Measurements from ENCODE around the gene MSI2. TPM values are rescaled to one million over a fixed set of nuclear protein-coding genes. Genes with fewer than 3 reads are reported as not detected.

The MSI2 gene
- total RNA-seq, 1 donor from 2014 or later: 140 TPM

GRCh38 chr17:57453841-57454425 is 197.6 kb downstream of the MSI2 start:
- Mint-ChIP-seq H3K4me3 (no peak overlapping the region), H3K4me1 (peaks cover 58% of the 10 kb centered on the region)

GRCh38 chr17:57454729-57455062 is 198.4 kb downstream of the MSI2 start:
- no peak for TF ChIP-seq CTCF (conservative IDR thresholded peaks at IDR 0.05)
- H3K27me3 Mint-ChIP-seq (ENCODE audit: low read depth): no peaks in the 10 kb centered on the region
- H3K36me3 Mint-ChIP-seq (ENCODE audit: low read depth): peaks cover 12% of the 10 kb centered on the region
- peaks cover 57% of the 10 kb centered on the region for H3K4me1 Mint-ChIP-seq
- no peak for DNase-seq (ENCODE audit: low read depth, low spot score)
- no peaks in the 10 kb centered on the region for H3K9me3 Mint-ChIP-seq
- peak overlapping the region; percentile 97 for H3K27ac Mint-ChIP-seq (ENCODE audit: unreplicated experiment)
- H3K4me3 Mint-ChIP-seq: peak overlapping the region; percentile 54

More at GRCh38 chr17:57453841-57454425, 197.6 kb downstream of the MSI2 start:
- H3K36me3 Mint-ChIP-seq (ENCODE audit: low read depth): peaks cover 12% of the 10 kb centered on the region
- no peak for DNase-seq (ENCODE audit: low read depth, low spot score)
- no peaks in the 10 kb centered on the region for H3K9me3 Mint-ChIP-seq
- no peak for TF ChIP-seq CTCF (conservative IDR thresholded peaks at IDR 0.05)
- no peak overlapping the region for H3K27ac Mint-ChIP-seq (ENCODE audit: unreplicated experiment)
- no peaks in the 10 kb centered on the region for H3K27me3 Mint-ChIP-seq (ENCODE audit: low read depth)

GRCh38 chr17:57455063-57455914 is 199.0 kb downstream of the MSI2 start:
- peaks cover 57% of the 10 kb centered on the region for H3K4me1 Mint-ChIP-seq
- DNase-seq (ENCODE audit: low read depth, low spot score): no peak
- no peak for TF ChIP-seq CTCF (conservative IDR thresholded peaks at IDR 0.05)
- H3K27me3 Mint-ChIP-seq (ENCODE audit: low read depth): no peaks in the 10 kb centered on the region
- H3K9me3 Mint-ChIP-seq: no peaks in the 10 kb centered on the region
- H3K27ac Mint-ChIP-seq (ENCODE audit: unreplicated experiment): peak overlapping the region; percentile 97
- H3K4me3 Mint-ChIP-seq: peak overlapping the region; percentile 54
- peaks cover 12% of the 10 kb centered on the region for H3K36me3 Mint-ChIP-seq (ENCODE audit: low read depth)

- no peak for TF ChIP-seq CTCF (conservative IDR thresholded peaks at IDR 0.05)
- DNase-seq (ENCODE audit: low read depth, low spot score): no peak
- Mint-ChIP-seq H3K9me3 (no peaks in the 10 kb centered on the region), H3K27ac (ENCODE audit: unreplicated experiment) (peak overlapping the region; percentile 78), H3K4me3 (no peak overlapping the region), H3K27me3 (ENCODE audit: low read depth) (no peaks in the 10 kb centered on the region), H3K4me1 (peaks cover 57% of the 10 kb centered on the region), H3K36me3 (ENCODE audit: low read depth) (peaks cover 12% of the 10 kb centered on the region)
These were observed 200.3 kb downstream of the MSI2 start for GRCh38 chr17:57456622-57457021.

- Mint-ChIP-seq H3K27ac (ENCODE audit: unreplicated experiment) (peak overlapping the region; percentile 78), H3K27me3 (ENCODE audit: low read depth) (no peaks in the 10 kb centered on the region), H3K4me3 (no peak overlapping the region), H3K4me1 (peaks cover 56% of the 10 kb centered on the region), H3K36me3 (ENCODE audit: low read depth) (peaks cover 13% of the 10 kb centered on the region), H3K9me3 (no peaks in the 10 kb centered on the region)
- no peak for DNase-seq (ENCODE audit: low read depth, low spot score)
- no peak for TF ChIP-seq CTCF (conservative IDR thresholded peaks at IDR 0.05)
These were observed 200.9 kb downstream of the MSI2 start for GRCh38 chr17:57457188-57457587.

All from neural crest cell (in vitro differentiated cells).